Articular chondrocyte of knee joint (primary cell): ENCODE measurements around the gene TSEN15. TPM values are rescaled to one million over a fixed set of nuclear protein-coding genes. Genes with fewer than 3 reads are reported as not detected.

Experiments used
- total RNA-seq: library from RNA; depleted of rRNA; stranded (reverse); fragments of >200 nt; gene quantifications from 2 replicates; pipeline ENCODE4 v1.2.3, GENCODE V29; 2012

TSEN15 gene
- total RNA-seq, result 54.5 and 70.3 TPM in 2 replicates

GRCh38 chr1:184051485-184052193 is at the start of gene TSEN15:
TSS of gene TSEN15 (plus strand) at chr1:184051730. CDS start at chr1:184051756, 26 bp downstream.

Other genes with a start within 250 kb of the TSEN15 start
- 22.3 and 39.1 TPM in 2 replicates for gene RGL1, start 246.6 kb upstream of the TSEN15 start, total RNA-seq
- gene COLGALT2, start 14.0 kb upstream of the TSEN15 start, total RNA-seq, result 1.0 and 1.4 TPM in 2 replicates